Islet precursor cell (in vitro differentiated cells): ENCODE measurements around the gene ZNF346.
"Not testable (repeated sequence)": the region's sequence is repeated elsewhere in the genome, so short reads cannot be mapped to it uniquely, and the experiment has no call there.

ENCODE experiments used
- DNase-seq: peaks from one replicate; pipeline ENCODE4 v3.0.0-alpha.2; 2018

The ZNF346 gene

GRCh38 chr5:177010153-177010552 lies 12.3 kb upstream of the ZNF346 start:
- no peak for DNase-seq

GRCh38 chr5:177015156-177015555 lies 7.3 kb upstream of the ZNF346 start:
- no peak for DNase-seq

- no peak for DNase-seq
These were observed 4.2 kb upstream of the ZNF346 start for GRCh38 chr5:177018341-177018740.

GRCh38 chr5:177020033-177020432 lies 2.5 kb upstream of the ZNF346 start:
- DNase-seq: no peak

- DNase-seq: peak; percentile 53
These were observed 788 bp downstream of the ZNF346 start for GRCh38 chr5:177023303-177023664.

GRCh38 chr5:177024559-177024958 lies 2.1 kb downstream of the ZNF346 start:
- DNase-seq: no peak

GRCh38 chr5:177025101-177025601 lies 2.7 kb downstream of the ZNF346 start:
- DNase-seq: no peak

- DNase-seq: no peak
These were observed 5.2 kb downstream of the ZNF346 start for GRCh38 chr5:177027665-177028064.

GRCh38 chr5:177029498-177029897 lies 7.0 kb downstream of the ZNF346 start:
- no peak for DNase-seq

GRCh38 chr5:177035976-177036375 lies 13.5 kb downstream of the ZNF346 start:
- no peak for DNase-seq

- DNase-seq: no peak
These were observed 13.9 kb downstream of the ZNF346 start for GRCh38 chr5:177036443-177036842.

- no peak for DNase-seq
These were observed 14.4 kb downstream of the ZNF346 start for GRCh38 chr5:177036921-177037320.

- DNase-seq: no peak
These were observed 18.4 kb downstream of the ZNF346 start for GRCh38 chr5:177040814-177041420.

- no peak for DNase-seq
These were observed 19.4 kb downstream of the ZNF346 start for GRCh38 chr5:177041936-177042335.

GRCh38 chr5:177043114-177043513 lies 20.6 kb downstream of the ZNF346 start:
- DNase-seq: no peak

- DNase-seq: no peak
These were observed 21.5 kb downstream of the ZNF346 start for GRCh38 chr5:177043958-177044357.

GRCh38 chr5:177044641-177045040 lies 22.1 kb downstream of the ZNF346 start:
- no peak for DNase-seq

GRCh38 chr5:177045631-177046030 lies 23.1 kb downstream of the ZNF346 start:
- DNase-seq: no peak

- DNase-seq: not testable (repeated sequence)
These were observed 26.0 kb downstream of the ZNF346 start for GRCh38 chr5:177048531-177048930.

GRCh38 chr5:177049285-177049684 lies 26.8 kb downstream of the ZNF346 start:
- DNase-seq: no peak

GRCh38 chr5:177064500-177065277 lies 42.2 kb downstream of the ZNF346 start:
- DNase-seq: no peak

GRCh38 chr5:177065491-177065890 lies 43.0 kb downstream of the ZNF346 start:
- DNase-seq: no peak

- DNase-seq: no peak
These were observed 43.7 kb downstream of the ZNF346 start for GRCh38 chr5:177066224-177066623.

GRCh38 chr5:177067503-177067902 lies 45.0 kb downstream of the ZNF346 start:
- no peak for DNase-seq
